GM19324 (cell line): ENCODE results near the gene KITLG.
"Not testable (repeated sequence)": the region's sequence is repeated elsewhere in the genome, so short reads cannot be mapped to it uniquely, and the experiment has no call there.

Source experiments
- ATAC-seq: cut with Tn5 transposase; IDR thresholded peaks from one replicate; pipeline ENCODE4 v1.9.1; 2021; ENCODE audit warnings: mild to moderate bottlenecking, moderate library complexity; ENCODE audit not compliant: unreplicated experiment, low FRiP score

KITLG gene

GRCh38 chr12:88577537-88577936, 2.7 kb downstream of the KITLG start:
- ATAC-seq = no peak

DNA sequence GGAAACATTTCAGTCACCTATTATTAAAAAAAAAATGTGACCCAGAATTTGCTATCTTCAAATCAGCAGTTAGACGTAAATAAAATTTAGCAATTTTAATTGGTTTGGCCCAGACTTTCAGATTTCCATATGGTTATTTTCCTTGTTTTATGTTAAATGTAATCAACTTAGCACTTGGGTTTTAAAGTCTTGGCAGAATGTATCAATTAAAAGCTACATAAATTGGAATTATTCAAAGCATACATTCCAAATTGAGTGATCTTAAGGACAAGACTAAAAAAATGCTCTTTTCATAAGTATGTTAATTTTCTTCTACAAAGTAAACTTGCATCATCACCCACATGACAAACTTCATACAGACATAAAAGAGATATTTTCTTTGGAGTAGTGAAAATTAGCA, 3.4 kb downstream of the KITLG start:
- no peak for ATAC-seq

DNA sequence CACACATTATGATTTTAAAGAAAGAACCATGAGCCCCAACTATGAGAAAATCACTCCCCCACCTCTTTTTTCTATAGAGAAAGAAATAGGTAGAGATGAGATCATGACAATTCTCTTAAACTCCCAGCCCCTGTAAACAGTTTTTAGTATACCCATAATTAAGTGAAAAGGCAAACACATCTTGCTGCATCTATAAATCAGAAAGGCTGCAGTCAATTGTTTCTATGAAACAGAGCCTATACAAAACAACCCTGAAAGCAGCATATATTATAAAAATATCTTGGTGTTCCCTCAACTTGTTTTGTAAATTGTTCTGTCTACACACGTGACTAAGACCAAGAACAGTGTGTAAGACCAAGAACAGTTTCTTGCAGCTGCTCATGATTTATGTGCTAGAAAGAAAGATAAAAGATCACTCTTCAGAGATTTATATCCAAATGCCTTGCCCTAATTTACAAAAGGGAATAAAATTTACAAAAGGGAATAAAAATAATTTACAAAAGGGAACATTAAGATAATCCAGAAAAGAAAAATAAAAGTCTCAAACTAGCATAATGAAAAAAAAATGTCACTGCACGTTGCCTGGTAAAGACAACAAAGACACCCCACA, 4.8 kb downstream of the KITLG start:
- ATAC-seq = no peak

DNA sequence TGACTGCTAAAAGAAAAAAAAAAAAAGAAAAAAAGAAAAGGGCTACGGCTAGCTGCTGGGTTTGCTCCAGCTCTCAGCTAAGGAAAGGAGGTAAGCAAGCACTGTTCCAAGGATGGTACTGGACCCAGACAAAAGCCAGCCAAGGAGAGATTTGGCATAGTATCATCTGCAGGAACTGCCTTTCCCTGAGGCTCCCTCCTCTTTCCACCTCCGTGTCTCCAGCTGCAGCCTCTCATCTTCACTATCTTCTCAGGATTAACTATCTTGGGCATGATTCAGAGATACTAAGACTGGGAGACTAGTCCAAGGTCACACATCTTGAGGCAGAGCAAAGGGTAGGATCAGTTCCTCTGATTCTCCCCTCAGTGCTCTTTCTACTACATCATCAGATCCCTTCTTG, 6.0 kb downstream of the KITLG start:
- ATAC-seq = no peak

DNA sequence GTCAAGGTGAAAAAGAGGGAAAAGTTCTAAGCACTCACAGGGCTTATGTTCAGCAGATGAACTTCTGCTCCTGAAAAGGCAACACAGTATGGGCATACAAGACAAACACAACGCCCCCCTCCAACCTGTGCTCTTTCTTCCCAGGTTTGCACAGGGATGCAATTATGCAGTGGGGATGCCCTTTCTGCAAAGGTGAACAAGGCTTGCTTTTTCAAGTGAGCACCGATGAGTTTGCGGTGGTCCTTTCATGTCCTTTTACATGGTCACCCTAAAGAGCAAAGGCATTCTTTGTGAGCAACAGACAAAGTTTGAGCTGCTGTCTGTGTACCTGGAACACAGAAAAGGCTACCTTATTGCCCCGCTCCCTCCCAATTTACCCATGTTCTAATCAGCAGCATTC, 6.7 kb downstream of the KITLG start:
- ATAC-seq = no peak

DNA sequence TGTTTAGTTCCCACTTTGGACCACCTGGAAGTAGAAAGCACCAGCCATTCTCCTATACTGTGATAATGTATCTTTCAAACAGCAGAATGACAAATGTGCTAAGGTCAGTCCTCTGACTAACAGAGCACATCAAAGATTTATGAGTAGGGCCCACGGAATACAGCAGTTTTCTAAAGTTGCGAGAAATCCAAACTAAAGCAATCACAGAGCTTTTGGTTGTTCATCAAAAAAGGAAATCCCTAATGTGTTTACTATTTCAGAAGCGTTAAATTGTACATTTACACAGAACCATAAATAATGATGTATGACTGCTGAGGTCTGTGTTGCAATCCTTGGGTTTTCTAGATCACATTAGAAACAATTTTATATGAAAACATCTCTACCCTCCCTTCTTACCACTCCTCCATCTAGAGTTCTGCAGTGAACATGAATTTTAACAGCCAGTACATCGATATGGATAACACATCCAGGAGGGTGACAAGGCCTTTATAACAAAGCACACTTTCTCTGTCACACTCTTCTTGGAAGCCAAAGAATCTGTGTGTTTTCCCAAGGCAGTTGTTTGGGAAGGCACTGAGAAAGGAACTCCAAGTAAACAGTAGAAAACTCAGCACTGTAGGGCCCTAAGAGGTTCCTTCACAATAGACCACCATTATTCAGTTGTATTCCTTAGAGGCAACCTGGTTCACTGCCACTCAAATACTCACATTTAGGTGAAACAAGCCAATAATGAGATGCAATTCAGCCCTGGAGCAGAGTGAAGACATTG, 7.3 kb downstream of the KITLG start:
- no peak for ATAC-seq

DNA sequence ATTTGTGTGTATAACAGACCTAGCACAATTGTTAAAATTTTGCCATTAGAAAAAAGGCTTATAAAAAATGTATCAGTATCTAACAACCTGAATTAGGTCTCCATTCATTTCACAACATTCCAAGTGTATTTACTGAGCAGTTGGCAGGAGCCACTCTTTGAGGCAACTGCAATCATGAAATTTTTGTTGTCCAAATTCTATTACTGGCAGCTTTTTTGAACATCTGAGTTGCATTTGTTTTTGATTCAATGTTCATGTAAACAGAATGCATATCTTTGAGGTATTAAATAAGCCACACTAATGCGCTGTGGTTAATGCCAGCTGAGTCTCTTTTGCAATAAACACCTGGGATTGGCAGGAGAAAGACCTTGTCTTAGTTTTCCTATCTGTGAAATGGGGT, 8.7 kb downstream of the KITLG start:
- no peak for ATAC-seq

GRCh38 chr12:88570103-88570502, 10.2 kb downstream of the KITLG start:
- ATAC-seq = no peak

GRCh38 chr12:88566430-88566829, 13.8 kb downstream of the KITLG start:
- ATAC-seq = no peak

DNA sequence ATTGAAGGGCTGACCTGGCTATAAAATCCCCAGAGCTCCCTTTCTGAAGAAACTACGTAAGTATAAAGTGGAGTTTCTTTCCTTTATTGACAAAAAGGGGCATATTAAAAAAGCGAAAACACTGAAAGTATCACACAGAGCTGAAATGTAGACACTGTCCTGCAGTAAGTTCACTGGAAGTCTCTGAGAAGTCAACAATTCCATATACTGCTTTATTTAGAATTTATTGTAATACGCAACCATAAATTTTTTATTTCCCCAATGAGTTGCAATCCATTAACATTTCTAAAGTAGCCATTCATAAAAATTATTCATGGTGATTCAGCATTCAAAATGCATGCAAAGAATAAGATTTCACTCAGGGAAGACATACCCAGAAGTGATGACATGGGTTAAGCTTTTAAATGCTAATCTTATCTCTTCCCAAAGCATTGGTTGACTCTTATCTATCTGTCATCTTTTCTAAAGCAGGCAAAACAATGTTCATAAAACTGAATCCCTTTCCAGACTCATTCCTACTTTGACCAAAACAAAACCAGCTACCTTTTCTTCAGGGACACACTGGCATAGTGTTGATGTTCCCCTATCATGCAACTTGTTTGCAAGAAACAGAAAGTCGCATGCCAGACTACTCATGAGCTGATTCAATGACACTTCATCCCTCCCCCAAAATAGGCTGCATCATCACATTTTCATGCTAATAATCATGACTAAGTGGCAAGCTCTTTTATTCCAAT, 17.3 kb downstream of the KITLG start:
- no peak for ATAC-seq

- no peak for ATAC-seq
Measured at GRCh38 chr12:88562151-88562550, 18.1 kb downstream of the KITLG start.

- no peak for ATAC-seq
Measured at GRCh38 chr12:88559772-88560171, 20.5 kb downstream of the KITLG start.

DNA sequence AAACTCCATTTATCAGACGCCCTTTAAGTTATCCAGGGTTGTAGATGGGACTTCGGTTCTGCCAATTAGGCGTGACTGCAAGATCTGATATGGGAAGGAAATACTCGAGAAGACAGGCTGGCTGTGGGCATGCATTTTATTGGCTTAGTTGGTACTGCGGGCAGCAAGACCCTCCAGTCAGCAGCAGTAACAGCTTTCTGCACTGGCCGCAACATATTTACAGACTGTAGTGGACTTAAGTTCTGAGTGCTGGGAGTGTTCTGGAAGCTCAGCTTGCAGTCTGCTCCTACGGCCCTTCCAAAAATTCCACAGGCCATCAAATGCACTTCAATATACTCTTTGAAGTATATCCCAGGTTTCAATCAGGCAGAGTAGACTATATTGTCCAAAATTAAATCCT, 21.1 kb downstream of the KITLG start:
- ATAC-seq = no peak

DNA sequence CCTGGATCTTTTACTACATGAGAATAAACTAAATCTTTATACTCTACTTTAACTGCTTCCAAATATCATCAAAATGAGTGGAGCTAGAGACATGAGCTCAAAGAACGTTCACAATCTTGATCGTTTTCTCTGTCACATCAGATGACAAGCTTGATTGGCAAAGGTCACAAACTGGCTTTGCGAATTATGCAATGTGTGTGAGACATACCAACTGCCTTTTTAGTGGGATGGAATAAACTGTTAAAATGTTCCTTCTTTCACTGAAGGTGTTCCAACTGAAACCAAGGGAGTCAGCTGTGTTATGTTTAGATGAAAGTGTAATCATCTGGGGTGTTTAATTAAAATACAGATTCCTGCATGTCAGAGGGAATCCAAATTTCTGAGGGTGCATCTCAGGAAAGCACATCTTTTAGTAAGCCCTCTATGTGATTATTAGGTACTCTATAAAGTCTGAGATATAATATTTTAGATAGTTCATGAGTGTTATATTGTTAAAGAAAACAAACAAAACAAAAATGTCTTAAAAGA, 21.9 kb downstream of the KITLG start:
- ATAC-seq = no peak

DNA sequence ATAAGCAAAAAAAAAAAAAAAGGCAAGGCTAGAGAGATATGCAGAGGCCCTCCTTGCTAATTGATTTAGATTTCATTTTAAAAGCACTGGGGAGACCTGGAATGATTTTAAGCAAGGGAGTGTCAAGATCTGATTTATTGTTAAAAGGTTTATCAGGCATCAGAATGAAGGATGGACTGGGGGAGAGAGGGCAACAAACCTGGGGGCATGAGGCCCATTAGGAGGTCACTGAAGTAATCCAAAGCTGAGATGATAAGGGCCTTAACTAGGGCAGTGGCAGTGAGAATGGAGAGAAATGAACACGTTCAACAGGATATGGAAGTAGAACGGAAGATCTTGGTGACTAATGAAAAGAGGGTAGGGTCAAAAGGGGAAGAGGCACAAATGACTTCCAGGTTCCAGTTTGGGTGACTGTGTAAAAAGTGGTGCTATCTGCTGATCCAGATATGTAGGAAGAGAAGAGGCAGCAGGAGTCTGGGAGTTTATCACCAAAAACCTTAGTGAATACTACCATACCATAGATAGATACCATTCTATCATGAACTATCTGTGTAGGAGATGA, 24.0 kb downstream of the KITLG start:
- ATAC-seq = no peak

- no peak for ATAC-seq
Measured at GRCh38 chr12:88553941-88554658, 26.2 kb downstream of the KITLG start.

GRCh38 chr12:88552610-88553079, 27.6 kb downstream of the KITLG start:
- ATAC-seq = no peak

GRCh38 chr12:88549929-88550328, 30.3 kb downstream of the KITLG start:
- no peak for ATAC-seq

DNA sequence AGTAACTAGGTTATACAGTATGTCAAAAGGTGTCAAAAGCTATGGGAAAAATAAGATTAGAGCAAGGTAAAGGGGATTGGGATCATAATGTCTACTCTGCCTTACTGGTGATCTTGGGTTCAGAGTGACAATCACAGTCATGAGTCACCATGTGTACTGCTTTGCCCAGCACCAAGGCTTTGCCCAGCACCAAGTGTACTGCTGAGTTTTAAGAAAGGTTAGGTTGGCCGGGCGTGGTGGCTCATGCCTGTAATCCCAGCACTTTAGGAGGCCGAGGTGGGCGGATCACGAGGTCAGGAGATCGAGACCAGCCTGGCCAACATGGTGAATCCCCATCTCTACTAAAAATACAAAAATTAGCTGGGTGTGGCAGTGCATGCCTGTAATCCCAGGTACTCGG, 32.3 kb downstream of the KITLG start:
- ATAC-seq = not testable (repeated sequence)

DNA sequence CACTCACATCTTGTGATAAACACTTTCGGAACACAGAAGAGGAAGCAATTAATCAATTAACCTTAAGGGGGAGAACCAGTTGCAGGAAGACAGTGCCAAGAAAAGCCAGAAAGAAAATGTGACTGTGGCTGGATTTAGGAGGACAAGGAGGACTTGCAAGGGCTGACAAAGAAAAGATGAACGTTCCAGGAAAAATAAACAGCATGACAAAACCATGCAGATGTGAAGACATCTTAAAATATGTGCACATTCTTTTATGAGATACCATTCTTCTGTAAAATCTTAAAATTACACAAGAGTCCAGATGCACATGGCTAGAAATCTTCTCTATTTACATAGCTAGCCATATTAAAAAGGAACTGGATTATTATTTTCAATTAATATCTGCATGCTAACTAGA, 33.4 kb downstream of the KITLG start:
- ATAC-seq = no peak
